Ovary (tissue), 9 donors: ENCODE results near the gene RAPH1. TPM values are rescaled to one million over a fixed set of nuclear protein-coding genes. Genes with fewer than 3 reads are reported as not detected.

ENCODE experiments used
- DNase-seq, 5 donors: peaks; one replicate each; pipeline ENCODE4 v3.0.0-alpha.2; 2019 to 2020
- H3K27ac ChIP-seq, 2 donors: fragments of 200-600 bp; one replicate each; pipeline versions ENCODE4 v1.5.1 to v1.8.0; 2019 to 2022
- H3K27me3 ChIP-seq: fragments of 200-600 bp; one replicate; pipeline ENCODE4 v1.8.0; 2022
- H3K36me3 ChIP-seq: fragments of 200-600 bp; sonication (generic); one replicate; pipeline ENCODE4 v1.5.1; 2019
- H3K4me1 ChIP-seq: one replicate; pipeline ENCODE4 v1.8.1; 2013; ENCODE audit warnings: mild to moderate bottlenecking, moderate library complexity; ENCODE audit not compliant: insufficient read depth
- H3K4me3 ChIP-seq: fragments of 200-600 bp; sonication (generic); one replicate; pipeline ENCODE4 v1.5.1; 2017
- H3K9me3 ChIP-seq, 2 donors: fragments of 200-600 bp in 1 of 2; sonication (generic) in 1 of 2; one replicate each; pipeline versions ENCODE4 v1.5.1 to v1.8.1; 2013 to 2019; ENCODE audit warnings: mild to moderate bottlenecking in 1 of 2, moderate library complexity in 1 of 2
- EP300 ChIP-seq: sonication (generic); formaldehyde crosslinking; IDR thresholded peaks from one replicate; pipeline ENCODE4 v1.6.1; 2017; ENCODE audit warnings: antibody characterized with exemption
- POLR2A ChIP-seq: fragments of 450-650 bp; IDR thresholded peaks from one replicate; pipeline ENCODE4 v1.6.1; 2017; ENCODE audit warnings: antibody characterized with exemption, mild to moderate bottlenecking, moderate library complexity
- WGBS, 3 donors: extraction: QIAGEN DNeasy Blood & Tissue Kit in 1 of 3; methylation state at CpG; one replicate each; pipeline versions ENCODE4 v1.1.5 to v1.1.7; 2013 to 2017; 5-methylcytosine and 5-hydroxymethylcytosine counted together
- intact Hi-C, 4 donors: fragments of 100-400 bp; cut with DNase I; formaldehyde crosslinking; loops; one replicate each; pipeline versions ENCODE4 v1.11.0 to v1.15.1; 2022 to 2023
- polyA plus RNA-seq, 2 donors: library from polyadenylated mRNA; stranded (reverse); fragments of 200-250 nt in 1 of 2; fragments of 350-450 nt in 1 of 2; fragmentation: Illumina TruSeq in 1 of 2; extraction: RNeasy Lipid Tissue Mini Kit (QIAGEN cat#74804) in 1 of 2; gene quantifications; one replicate each; pipeline ENCODE4 v1.2.3, GENCODE V29; 2013 to 2014
- total RNA-seq, 7 donors: library from RNA; depleted of rRNA in 2 of 7; stranded (reverse); fragments of >200 nt in 2 of 7; fragmentation: NEBNext Ultra II Directional in 3 of 7; extraction: Animal tissue kit (Norgen Biotek cat#: 25700) in 3 of 7; gene quantifications; one replicate each; pipeline versions ENCODE4 v1.1.0 to v1.2.4, GENCODE V29; 2016 to 2023
- TF ChIP-seq, protein P1 (sequence below), 3 donors: fragments of 450-650 bp in 2 of 3; fragments of 200-600 bp in 1 of 3; IDR thresholded peaks; one replicate each; pipeline versions ENCODE4 v1.5.1 to v1.8.0; 2016 to 2022; ENCODE audit warnings: antibody characterized with exemption in 3 of 3, mild to moderate bottlenecking in 1 of 3
- donor health status: DM: no; HTN: no; CAD: no; lungs with moderate emphysema.
- donor health status: DM: no; HTN: no; CAD: no.
- donor health status: Bipolar disorder and iron deficiency.
- donor health status: DM: yes; HTN: yes; CAD: no.
- donor health status: DM: no; HTN: no; CAD: no.
- donor health status: DM: yes; HTN: yes; CAD: no.

Gene RAPH1
- total and polyA plus RNA-seq, 9 donors, result 2.7 to 23.5 (median 10.5) TPM

DNA sequence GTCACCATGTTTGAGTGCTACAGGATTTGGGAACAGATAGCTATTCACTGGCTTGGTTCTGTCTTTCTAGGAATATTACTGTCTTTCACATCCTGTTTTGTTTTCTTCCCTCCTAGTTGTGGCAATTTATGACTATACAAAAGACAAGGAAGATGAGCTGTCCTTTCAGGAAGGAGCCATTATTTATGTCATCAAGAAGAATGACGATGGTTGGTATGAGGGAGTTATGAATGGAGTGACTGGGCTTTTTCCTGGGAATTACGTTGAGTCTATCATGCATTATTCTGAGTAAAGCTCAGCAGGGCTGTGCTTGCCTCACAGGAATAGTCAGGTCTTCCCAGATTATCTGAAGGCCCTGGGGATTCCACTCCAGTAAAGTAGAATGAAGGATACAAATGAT is 108.0 kb downstream of the RAPH1 start:
- no peak overlapping the region for H3K27ac ChIP-seq
- H3K9me3 ChIP-seq, result no peaks in the 10 kb centered on the region
- H3K4me1 ChIP-seq, result no peaks in the 10 kb centered on the region
- H3K27me3 ChIP-seq, result no peaks in the 10 kb centered on the region
- H3K4me3 ChIP-seq, result no peak overlapping the region
- intact Hi-C loops, result no loop called here
- no peak for TF ChIP-seq POLR2A
- TF ChIP-seq EP300, result no peak
- TF ChIP-seq, protein P1, sequence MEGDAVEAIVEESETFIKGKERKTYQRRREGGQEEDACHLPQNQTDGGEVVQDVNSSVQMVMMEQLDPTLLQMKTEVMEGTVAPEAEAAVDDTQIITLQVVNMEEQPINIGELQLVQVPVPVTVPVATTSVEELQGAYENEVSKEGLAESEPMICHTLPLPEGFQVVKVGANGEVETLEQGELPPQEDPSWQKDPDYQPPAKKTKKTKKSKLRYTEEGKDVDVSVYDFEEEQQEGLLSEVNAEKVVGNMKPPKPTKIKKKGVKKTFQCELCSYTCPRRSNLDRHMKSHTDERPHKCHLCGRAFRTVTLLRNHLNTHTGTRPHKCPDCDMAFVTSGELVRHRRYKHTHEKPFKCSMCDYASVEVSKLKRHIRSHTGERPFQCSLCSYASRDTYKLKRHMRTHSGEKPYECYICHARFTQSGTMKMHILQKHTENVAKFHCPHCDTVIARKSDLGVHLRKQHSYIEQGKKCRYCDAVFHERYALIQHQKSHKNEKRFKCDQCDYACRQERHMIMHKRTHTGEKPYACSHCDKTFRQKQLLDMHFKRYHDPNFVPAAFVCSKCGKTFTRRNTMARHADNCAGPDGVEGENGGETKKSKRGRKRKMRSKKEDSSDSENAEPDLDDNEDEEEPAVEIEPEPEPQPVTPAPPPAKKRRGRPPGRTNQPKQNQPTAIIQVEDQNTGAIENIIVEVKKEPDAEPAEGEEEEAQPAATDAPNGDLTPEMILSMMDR (IDR thresholded peaks at IDR 0.05), result no peak
- no peak for DNase-seq
- no peaks in the 10 kb centered on the region for H3K36me3 ChIP-seq
- 65 to 84% (median 81%) methylated on average over 2 of the region's 2 CpGs for WGBS, 3 donors

DNA sequence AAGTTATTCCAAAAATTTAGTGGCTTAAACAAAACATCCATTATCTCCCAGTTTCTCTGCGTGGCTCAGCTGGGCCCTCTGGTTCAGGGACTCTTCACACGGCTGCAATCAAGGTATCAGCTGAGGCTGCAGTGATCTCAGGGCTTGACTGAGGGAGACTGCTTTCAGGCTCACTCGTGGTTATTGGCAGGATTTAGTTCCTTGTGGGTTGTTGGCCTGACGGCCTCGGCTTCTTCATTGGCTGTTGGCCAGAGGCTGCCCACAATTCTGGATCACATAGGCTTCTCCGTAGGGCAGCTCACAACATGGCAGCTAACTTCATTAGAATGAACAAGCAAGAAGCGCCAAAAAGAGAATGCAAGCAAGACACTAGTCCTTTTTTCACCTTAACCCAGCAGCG is 116.8 kb downstream of the RAPH1 start:
- H3K4me1 ChIP-seq, result no peaks in the 10 kb centered on the region
- TF ChIP-seq POLR2A (no peak), EP300 (no peak)
- TF ChIP-seq, protein P1 (IDR thresholded peaks at IDR 0.05), result no peak
- no peaks in the 10 kb centered on the region for H3K27me3 ChIP-seq
- H3K9me3 ChIP-seq, result no peaks in the 10 kb centered on the region
- intact Hi-C loops, result no loop called here
- H3K4me3 ChIP-seq, result no peak overlapping the region
- WGBS, 3 donors, result 33 to 53% (median 33%) methylated on average over 8 of the region's 8 CpGs
- H3K27ac ChIP-seq, result no peak overlapping the region
- no peak for DNase-seq
- H3K36me3 ChIP-seq, result no peaks in the 10 kb centered on the region

DNA sequence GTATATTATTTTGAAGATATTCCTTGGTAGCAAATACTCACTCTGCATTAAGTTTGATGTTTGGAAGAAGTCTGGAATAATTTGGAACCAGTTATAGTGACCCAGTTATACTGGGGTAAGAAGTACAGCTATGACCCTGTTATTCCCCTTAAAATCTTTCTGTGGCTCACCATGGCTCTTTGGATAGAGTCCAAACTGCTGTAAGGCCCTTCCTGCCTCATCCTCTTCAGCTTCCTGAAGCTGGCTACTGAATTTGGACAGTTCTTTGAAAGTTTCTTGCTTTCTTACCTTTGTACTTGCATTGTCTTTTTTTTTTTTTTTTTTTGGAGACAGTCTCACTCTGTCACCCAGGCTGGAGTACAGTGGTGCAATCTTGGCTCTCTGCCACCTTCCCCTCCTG is 121.3 kb downstream of the RAPH1 start:
- H3K27me3 ChIP-seq, result no peaks in the 10 kb centered on the region
- H3K4me3 ChIP-seq, result no peak overlapping the region
- no peaks in the 10 kb centered on the region for H3K36me3 ChIP-seq
- H3K27ac ChIP-seq, result no peak overlapping the region
- no peak for DNase-seq
- intact Hi-C loops, result loop anchor here in 1 of 4 donors (1.0 kb wide), 1 partner anchor 18 kb away; no protein-coding TSS in a partner anchor
- H3K9me3 ChIP-seq, result no peaks in the 10 kb centered on the region
- TF ChIP-seq EP300 (no peak), POLR2A (no peak)
- TF ChIP-seq, protein P1 (IDR thresholded peaks at IDR 0.05), result no peak
- H3K4me1 ChIP-seq, result no peaks in the 10 kb centered on the region

DNA sequence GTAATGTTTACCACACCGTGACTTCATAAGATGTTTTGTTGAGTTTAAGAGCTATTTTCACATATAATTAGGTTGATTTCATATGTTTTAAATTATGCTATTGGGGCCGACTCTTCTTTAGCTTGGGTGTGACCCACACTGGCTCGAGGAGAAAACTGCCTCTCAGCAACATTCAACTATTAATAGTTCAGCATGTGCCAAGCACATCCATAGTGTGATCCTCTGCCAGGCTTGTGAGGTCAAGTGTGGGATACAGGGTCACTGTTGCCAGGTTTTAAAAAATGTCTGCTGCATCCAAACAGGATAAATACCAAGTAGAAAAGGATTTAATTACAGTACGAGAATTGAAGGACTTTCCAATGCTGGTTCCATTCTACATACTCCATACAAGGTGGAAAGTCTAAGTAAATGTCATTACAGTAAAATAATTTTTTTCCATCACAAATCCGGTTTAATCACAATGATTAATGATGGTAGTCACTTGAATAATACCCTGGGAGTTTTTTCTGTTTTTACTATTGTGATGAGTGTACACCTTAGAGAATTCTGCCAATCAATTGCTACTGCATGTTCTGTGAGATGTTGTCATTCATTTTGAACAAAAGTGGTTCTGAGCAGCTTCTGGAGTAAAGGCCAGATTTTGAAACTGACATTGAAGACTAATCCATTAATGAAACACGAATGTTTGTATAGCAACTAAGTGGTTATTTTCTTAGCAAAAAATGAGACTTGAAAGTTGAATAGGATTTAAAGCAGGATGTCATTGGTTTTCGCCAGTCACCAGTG is 122.4 kb downstream of the RAPH1 start:
- no peak for DNase-seq
- 46 to 73% (median 56%) methylated on average over 7 of the region's 7 CpGs for WGBS, 3 donors
- no peaks in the 10 kb centered on the region for H3K4me1 ChIP-seq
- H3K9me3 ChIP-seq, result no peaks in the 10 kb centered on the region
- H3K36me3 ChIP-seq, result no peaks in the 10 kb centered on the region
- no peak overlapping the region for H3K27ac ChIP-seq
- H3K4me3 ChIP-seq, result no peak overlapping the region
- TF ChIP-seq, protein P1 (IDR thresholded peaks at IDR 0.05), result no peak
- TF ChIP-seq POLR2A (no peak), EP300 (no peak)
- intact Hi-C loops, result loop anchor here in 1 of 4 donors (1.0 kb wide), 1 partner anchor 17 kb away; no protein-coding TSS in a partner anchor
- no peaks in the 10 kb centered on the region for H3K27me3 ChIP-seq
